Fibroblast of skin of right quadriceps (primary cell): ENCODE data around the gene KRTAP10-12.
"Not testable (repeated sequence)": the region's sequence is repeated elsewhere in the genome, so short reads cannot be mapped to it uniquely, and the experiment has no call there.

Source experiments
- DNase-seq: peaks from one replicate; pipeline ENCODE4 v3.0.0-alpha.2; 2013

KRTAP10-12 gene

GRCh38 chr21:44670642-44671432 lies 26.1 kb upstream of the KRTAP10-12 start:
- DNase-seq: no peak

GRCh38 chr21:44671911-44672310 lies 25.1 kb upstream of the KRTAP10-12 start:
- no peak for DNase-seq

- no peak for DNase-seq
Measured at GRCh38 chr21:44677881-44678280, 19.1 kb upstream of the KRTAP10-12 start.

GRCh38 chr21:44681152-44681551 lies 15.8 kb upstream of the KRTAP10-12 start:
- no peak for DNase-seq

- no peak for DNase-seq
Measured at GRCh38 chr21:44681861-44682579, 15.0 kb upstream of the KRTAP10-12 start, which contains the start of gene KRTAP12-1. Gene KRTAP12-1 (minus strand): TSS chr21:44682163. CDS start chr21:44682123, 40 bp downstream.

GRCh38 chr21:44682580-44683151 lies 14.3 kb upstream of the KRTAP10-12 start:
- no peak for DNase-seq

- no peak for DNase-seq
Measured at GRCh38 chr21:44684077-44684476, 12.9 kb upstream of the KRTAP10-12 start.

GRCh38 chr21:44684483-44684882 lies 12.5 kb upstream of the KRTAP10-12 start:
- DNase-seq: no peak

- not testable (repeated sequence) for DNase-seq
Measured at GRCh38 chr21:44685050-44685449, 11.9 kb upstream of the KRTAP10-12 start.

- DNase-seq: no peak
Measured at GRCh38 chr21:44686000-44686781, 10.8 kb upstream of the KRTAP10-12 start.

- no peak for DNase-seq
Measured at GRCh38 chr21:44686843-44687561, 10.0 kb upstream of the KRTAP10-12 start.

- no peak for DNase-seq
Measured at GRCh38 chr21:44687671-44688070, 9.3 kb upstream of the KRTAP10-12 start.

- not testable (repeated sequence) for DNase-seq
Measured at GRCh38 chr21:44689740-44690139, 7.2 kb upstream of the KRTAP10-12 start.

- no peak for DNase-seq
Measured at GRCh38 chr21:44691686-44692085, 5.3 kb upstream of the KRTAP10-12 start.

GRCh38 chr21:44692798-44693512 lies 4.0 kb upstream of the KRTAP10-12 start:
- no peak for DNase-seq

GRCh38 chr21:44694776-44695175 lies 2.2 kb upstream of the KRTAP10-12 start:
- no peak for DNase-seq

- no peak for DNase-seq
Measured at GRCh38 chr21:44695184-44695583, 1.8 kb upstream of the KRTAP10-12 start.

GRCh38 chr21:44695641-44696040 lies 1.3 kb upstream of the KRTAP10-12 start:
- no peak for DNase-seq

- no peak for DNase-seq
Measured at GRCh38 chr21:44696572-44696971, 400 bp upstream of the KRTAP10-12 start.

- DNase-seq: no peak
Measured at GRCh38 chr21:44697811-44698734, 1.1 kb downstream of the KRTAP10-12 start.
